PC-9 (cell line): Measurements from ENCODE around the gene TMEM178A. TPM values are rescaled to one million over a fixed set of nuclear protein-coding genes. Genes with fewer than 3 reads are reported as not detected.

ENCODE experiments used
- BruUV-seq: library from RNA; stranded (reverse); fragments of 400-500 nt; replicated peaks from 2 replicates; lab custom pipeline; 2021; lab: Mats Ljungman, UMichigan
- CTCF ChIA-PET: fragments of 300-600 bp; sonication (Branson Sonifier 250); formaldehyde crosslinking; loops from one replicate; lab custom pipeline; 2022; ENCODE audit warnings: antibody characterized with exemption; lab: Charles Lee
- POLR2A ChIA-PET: fragments of 300-600 bp; sonication (Branson Sonifier 250); formaldehyde crosslinking; loops from one replicate; lab custom pipeline; 2022; ENCODE audit warnings: antibody characterized with exemption; ENCODE audit not compliant: unreplicated experiment; lab: Charles Lee
- DNase-seq, 2 experiments: peaks; one replicate each; pipeline versions ENCODE4 v3.0.0 to v3.0.0-alpha.2; 2015 to 2022; ENCODE audit warnings: mixed read lengths in 1 of 2
- H2AFZ ChIP-seq: fragments of 200-600 bp; sonication (generic); 2 replicates; pipeline ENCODE4 v1.8.1; 2017; ENCODE audit warnings: antibody characterized with exemption
- H3F3A ChIP-seq: fragments of 200-600 bp; sonication (generic); 2 replicates; pipeline ENCODE4 v1.8.1; 2017; ENCODE audit warnings: antibody characterized with exemption, mild to moderate bottlenecking, low read depth; ENCODE audit not compliant: insufficient read depth
- H3K27ac ChIP-seq: fragments of 200-600 bp; sonication (generic); 2 replicates; pipeline ENCODE4 v1.6.1; 2016; ENCODE audit warnings: mixed run types
- H3K27me3 ChIP-seq: fragments of 200-600 bp; sonication (generic); 2 replicates; pipeline ENCODE4 v1.6.1; 2016; ENCODE audit warnings: low read depth, mixed run types; ENCODE audit not compliant: insufficient read depth
- H3K36me3 ChIP-seq: fragments of 200-600 bp; sonication (generic); 2 replicates; pipeline ENCODE4 v1.6.1; 2016; ENCODE audit warnings: low read depth, mixed run types
- H3K4me1 ChIP-seq: fragments of 200-600 bp; sonication (generic); replicated peaks from 2 replicates; pipeline ENCODE4 v1.6.1; 2016; ENCODE audit warnings: mixed run types; ENCODE audit not compliant: insufficient read depth
- H3K4me2 ChIP-seq: fragments of 200-600 bp; sonication (generic); 2 replicates; pipeline ENCODE4 v1.6.1; 2017; ENCODE audit warnings: mixed run types
- H3K4me3 ChIP-seq: fragments of 200-600 bp; sonication (generic); 2 replicates; pipeline ENCODE4 v1.6.1; 2016; ENCODE audit warnings: mixed run types
- H3K79me2 ChIP-seq: fragments of 200-600 bp; sonication (generic); 2 replicates; pipeline ENCODE4 v1.6.1; 2017; ENCODE audit warnings: low read depth, mixed run types
- H3K9me2 ChIP-seq: fragments of 200-600 bp; sonication (generic); 2 replicates; pipeline ENCODE4 v1.8.1; 2017; ENCODE audit warnings: mild to moderate bottlenecking; ENCODE audit not compliant: insufficient read depth
- H3K9me3 ChIP-seq: fragments of 200-600 bp; sonication (generic); 2 replicates; pipeline ENCODE4 v1.8.1; 2016; ENCODE audit warnings: low read depth; ENCODE audit not compliant: insufficient read depth
- H4K20me1 ChIP-seq: fragments of 200-600 bp; sonication (generic); 2 replicates; pipeline ENCODE4 v1.8.1; 2017; ENCODE audit not compliant: insufficient read depth
- CTCF ChIP-seq: fragments of 200-600 bp; sonication (generic); conservative IDR thresholded peaks from 2 replicates; pipeline ENCODE4 v1.6.1; 2017; ENCODE audit warnings: mixed run types, antibody characterized with exemption, mild to moderate bottlenecking, moderate library complexity
- EZH2 ChIP-seq: fragments of 200-600 bp; sonication (generic); IDR thresholded peaks from 2 replicates; pipeline ENCODE4 v1.8.0; 2017; ENCODE audit warnings: antibody characterized with exemption, low read depth
- intact Hi-C: fragments of 100-400 bp; cut with micrococcal nuclease; formaldehyde crosslinking; loops from one replicate; pipeline ENCODE4 v1.10.0; 2022; ENCODE audit not compliant: unreplicated experiment
- total RNA-seq: library from RNA; stranded (reverse); gene quantifications from 2 replicates; pipeline ENCODE4 v1.2.3, GENCODE V29; 2021

The TMEM178A gene
- total RNA-seq, 1 experiment from 2014 or later, result 2.8 TPM

GRCh38 chr2:39732482-39732881 is 66.8 kb downstream of the TMEM178A start:
- TF ChIP-seq EZH2 (no peak), CTCF (no peak)
- DNase-seq, result no peak
- Histone ChIP-seq H3K27me3 (no peaks in the 10 kb centered on the region), H3K36me3 (peaks cover 20% of the 10 kb centered on the region; the same call in 1 of the 2 replicates), H4K20me1 (no peaks in the 10 kb centered on the region), H3K9me2 (no peaks in the 10 kb centered on the region), H3K4me1 (no peaks in the 10 kb centered on the region), H3K4me2 (no peak overlapping the region), H3K27ac (no peak overlapping the region), H3K79me2 (no peaks in the 10 kb centered on the region), H3K4me3 (no peak overlapping the region), H2AFZ (no peak overlapping the region), H3K9me3 (no peaks in the 10 kb centered on the region), H3F3A (no peaks in the 10 kb centered on the region)
- intact Hi-C loops, result loop anchor here (5.0 to 10.0 kb wide), 3 partner anchors 215 to 498 kb away; partner anchors contain the start of gene MAP4K3
- ChIA-PET CTCF (no interaction called here), POLR2A (interaction anchor here (0.6 kb wide), 1 partner anchor 355 kb away, joined by 3 read pairs; no protein-coding TSS in a partner anchor)
- BruUV-seq, result no TSS peak

- H3K4me3 ChIP-seq, result no peak overlapping the region
- no peak overlapping the region for H3K4me2 ChIP-seq
- H3K36me3 ChIP-seq, result peaks cover 20% of the 10 kb centered on the region; the same call in 1 of the 2 replicates
- DNase-seq, result no peak
- no TSS peak for BruUV-seq
- no peaks in the 10 kb centered on the region for H3K27me3 ChIP-seq
- no peaks in the 10 kb centered on the region for H3K9me3 ChIP-seq
- no peaks in the 10 kb centered on the region for H3F3A ChIP-seq
- H3K27ac ChIP-seq, result no peak overlapping the region
- H2AFZ ChIP-seq, result no peak overlapping the region
- no peaks in the 10 kb centered on the region for H3K9me2 ChIP-seq
- intact Hi-C loops, result loop anchor here (5.0 to 10.0 kb wide), 3 partner anchors 216 to 498 kb away; partner anchors contain the start of gene MAP4K3
- H4K20me1 ChIP-seq, result no peaks in the 10 kb centered on the region
- H3K4me1 ChIP-seq, result no peaks in the 10 kb centered on the region
- POLR2A ChIA-PET, result no interaction called here
- CTCF ChIA-PET, result no interaction called here
- no peak for TF ChIP-seq CTCF
- no peaks in the 10 kb centered on the region for H3K79me2 ChIP-seq
These were observed 67.5 kb downstream of the TMEM178A start for GRCh38 chr2:39733070-39733674.

GRCh38 chr2:39734445-39734844 is 68.7 kb downstream of the TMEM178A start:
- H3K27me3 ChIP-seq, result no peaks in the 10 kb centered on the region
- H3K4me3 ChIP-seq, result no peak overlapping the region
- H2AFZ ChIP-seq, result no peak overlapping the region
- H3K9me3 ChIP-seq, result no peaks in the 10 kb centered on the region
- H3K9me2 ChIP-seq, result no peaks in the 10 kb centered on the region
- H3K4me2 ChIP-seq, result no peak overlapping the region
- BruUV-seq, result no TSS peak
- no peak overlapping the region for H3K27ac ChIP-seq
- TF ChIP-seq CTCF, result no peak
- TF ChIP-seq EZH2, result no peak
- no peaks in the 10 kb centered on the region for H3F3A ChIP-seq
- intact Hi-C loops, result loop anchor here (5.0 to 10.0 kb wide), 3 partner anchors 217 to 500 kb away; partner anchors contain the start of gene MAP4K3
- CTCF ChIA-PET, result no interaction called here
- H3K79me2 ChIP-seq, result no peaks in the 10 kb centered on the region
- POLR2A ChIA-PET, result no interaction called here
- peaks cover 21% of the 10 kb centered on the region; the same call in 1 of the 2 replicates for H3K36me3 ChIP-seq
- no peak for DNase-seq
- no peaks in the 10 kb centered on the region for H3K4me1 ChIP-seq
- no peaks in the 10 kb centered on the region for H4K20me1 ChIP-seq
